ENCODE data around the gene GZF1. TPM values are rescaled to one million over a fixed set of nuclear protein-coding genes. Genes with fewer than 3 reads are reported as not detected.

GZF1 gene
- polyA plus RNA-seq, 1 of the 3 experiments (the other 2 are of a cell fraction) = 20.6 TPM

GRCh38 chr20:23393996-23394775, 32.2 kb downstream of the GZF1 start:
- H3K9me2 ChIP-seq = no peaks in the 10 kb centered on the region
- peaks cover 3% of the 10 kb centered on the region in 2 experiments; a peak in 1 of 4 replicates for H3K4me1 ChIP-seq (ENCODE audit: control insufficient read depth in 1 of 2, insufficient read depth in 2 of 2, low read depth in 1 of 2, low read length in 1 of 2)
- no peaks in the 10 kb centered on the region for H4K20me1 ChIP-seq (ENCODE audit: insufficient read depth)
- peaks cover 7% of the 10 kb centered on the region for H3F3A ChIP-seq (replicated peaks; ENCODE audit: insufficient read depth)
- no peak overlapping the region for H3K9ac ChIP-seq
- ChIA-PET CTCF (no interaction called here), POLR2A (no interaction called here)
- no peaks in the 10 kb centered on the region for H3K9me3 ChIP-seq
- H3K4me2 ChIP-seq = no peak overlapping the region
- TF ChIP-seq RFX5 (IDR thresholded peaks at IDR 0.05; ENCODE audit: low read length) (no peak), FOSL2 (IDR thresholded peaks at IDR 0.05; ENCODE audit: borderline replicate concordance, low read depth) (no peak), FOXJ3 (CRISPR knock-in tag; IDR thresholded peaks at IDR 0.05) (no peak), POLR2AphosphoS5 (IDR thresholded peaks at IDR 0.05; ENCODE audit: low read depth, low read length) (no peak), YY1 (IDR thresholded peaks at IDR 0.05; ENCODE audit: low read depth) (no peak), USF1 (IDR thresholded peaks at IDR 0.05; ENCODE audit: borderline replicate concordance, low read depth) (no peak), GATA2 (CRISPR knock-in tag; IDR thresholded peaks at IDR 0.05) (no peak), ELF1 (IDR thresholded peaks at IDR 0.05) (no peak), SIN3A (IDR thresholded peaks at IDR 0.05; ENCODE audit: borderline replicate concordance, low read depth, low read length) (no peak), CTCF (IDR thresholded peaks at IDR 0.05) (no peak), EZH2phosphoT487 (IDR thresholded peaks at IDR 0.05; ENCODE audit: borderline replicate concordance, low read depth) (no peak)
- H3K79me2 ChIP-seq (ENCODE audit: insufficient read depth) = peaks cover 9% of the 10 kb centered on the region; the same call in 1 of the 2 replicates
- no peak overlapping the region for H3K27ac ChIP-seq (ENCODE audit: low read depth in 2 of 2, low read length in 1 of 2)
- H3K4me3 ChIP-seq (ENCODE audit: low read depth in 2 of 2, low read length in 1 of 2) = no peak overlapping the region
- WGBS (ENCODE audit: low lambda C conversion rate) = 93% methylated on average over 4 of the region's 4 CpGs
- no peak overlapping the region for H2AFZ ChIP-seq (ENCODE audit: low read depth)
- peaks cover 15 to 34% of the 10 kb centered on the region in 2 experiments for H3K36me3 ChIP-seq (replicated peaks in 1 of 2; ENCODE audit: control insufficient read depth in 1 of 2, insufficient read depth in 2 of 2, low read length in 1 of 2)
- no peak for DNase-seq
- no peaks in the 10 kb centered on the region for H3K27me3 ChIP-seq (ENCODE audit: insufficient read depth)

GRCh38 chr20:23396950-23397627, 35.1 kb downstream of the GZF1 start:
- ChIA-PET POLR2A (no interaction called here), CTCF (interaction anchor here (0.8 kb wide), 1 partner anchor 16 kb away, joined by 3 read pairs; no protein-coding TSS in a partner anchor)
- H3K9ac ChIP-seq = no peak overlapping the region
- H3K27ac ChIP-seq (ENCODE audit: low read depth in 2 of 2, low read length in 1 of 2) = no peak overlapping the region; a peak in 1 of 4 replicates
- H3F3A ChIP-seq (replicated peaks; ENCODE audit: insufficient read depth) = peaks cover 20% of the 10 kb centered on the region
- H3K36me3 ChIP-seq (replicated peaks in 1 of 2; ENCODE audit: control insufficient read depth in 1 of 2, insufficient read depth in 2 of 2, low read length in 1 of 2) = peaks cover 11 to 25% of the 10 kb centered on the region in 2 experiments
- DNase-seq = no peak
- no peak overlapping the region for H3K4me2 ChIP-seq
- H3K9me2 ChIP-seq = no peaks in the 10 kb centered on the region
- 69% methylated on average over 6 of the region's 6 CpGs for WGBS (ENCODE audit: low lambda C conversion rate)
- H3K27me3 ChIP-seq (ENCODE audit: insufficient read depth) = no peaks in the 10 kb centered on the region
- peaks cover 9% of the 10 kb centered on the region; the same call in 1 of the 2 replicates for H3K79me2 ChIP-seq (ENCODE audit: insufficient read depth)
- no peak overlapping the region for H3K4me3 ChIP-seq (ENCODE audit: low read depth in 2 of 2, low read length in 1 of 2)
- H3K4me1 ChIP-seq (ENCODE audit: control insufficient read depth in 1 of 2, insufficient read depth in 2 of 2, low read depth in 1 of 2, low read length in 1 of 2) = peaks cover 3 to 10% of the 10 kb centered on the region in 2 experiments; a peak in 2 of 4 replicates
- H2AFZ ChIP-seq (ENCODE audit: low read depth) = no peak overlapping the region
- no peaks in the 10 kb centered on the region for H3K9me3 ChIP-seq
- H4K20me1 ChIP-seq (ENCODE audit: insufficient read depth) = 0 out of 2 replicates have a peak, but pooled peaks cover 5% of the 10 kb centered on the region
- no peak for TF ChIP-seq SMC3 (IDR thresholded peaks at IDR 0.05; ENCODE audit: low read depth, low read length)
- no peak for TF ChIP-seq USF1 (IDR thresholded peaks at IDR 0.05; ENCODE audit: borderline replicate concordance, low read depth)
- no peak for TF ChIP-seq PBX3 (IDR thresholded peaks at IDR 0.05)
- TF ChIP-seq FOXJ3 (CRISPR knock-in tag; IDR thresholded peaks at IDR 0.05) = no peak
- no peak for TF ChIP-seq TEAD4 (IDR thresholded peaks at IDR 0.05; ENCODE audit: borderline replicate concordance, insufficient read depth)
- no peak for TF ChIP-seq NRF1 (IDR thresholded peaks at IDR 0.05; ENCODE audit: low read depth, low read length)
- TF ChIP-seq MXI1 (IDR thresholded peaks at IDR 0.05; ENCODE audit: low read depth, low read length) = no peak
- TF ChIP-seq RFX5 (IDR thresholded peaks at IDR 0.05; ENCODE audit: low read length) = no peak
- TF ChIP-seq GABPA (IDR thresholded peaks at IDR 0.05; ENCODE audit: low read depth) = no peak
- TF ChIP-seq RXRA (IDR thresholded peaks at IDR 0.05; ENCODE audit: borderline replicate concordance, low read depth) = no peak

Data from SK-N-SH (cell line).